Activated CD8-positive, alpha-beta T cell treated with anti-CD3 and anti-CD28 coated beads for 36 hours (primary cell): Measurements from ENCODE around the gene HAUS5. TPM values are rescaled to one million over a fixed set of nuclear protein-coding genes. Genes with fewer than 3 reads are reported as not detected.
"Not testable (repeated sequence)": the region's sequence is repeated elsewhere in the genome, so short reads cannot be mapped to it uniquely, and the experiment has no call there.

ENCODE experiments used
- ATAC-seq: fragments of 200-7000 bp; cut with Tn5 transposase; one replicate; pipeline ENCODE4 v1.10.0; 2021; ENCODE audit warnings: mild to moderate bottlenecking, moderate library complexity
- CTCF ChIA-PET: fragments of 350-600 bp; sonication (Branson Sonifier 250); formaldehyde crosslinking; loops from one replicate; lab custom pipeline; 2021; ENCODE audit warnings: antibody characterized with exemption; lab: Charles Lee
- POLR2A ChIA-PET: fragments of 350-600 bp; sonication (Branson Sonifier 250); formaldehyde crosslinking; loops from one replicate; lab custom pipeline; 2021; ENCODE audit warnings: antibody characterized with exemption; lab: Charles Lee
- DNase-seq: peaks from one replicate; pipeline ENCODE4 v3.0.0-alpha.2; 2020
- H3K27ac Mint-ChIP-seq: one replicate; pipeline ENCODE4 v1.8.0; 2021; ENCODE audit warnings: mild to moderate bottlenecking, mixed read lengths
- H3K27me3 Mint-ChIP-seq: one replicate; pipeline ENCODE4 v1.8.0; 2021; ENCODE audit warnings: mixed read lengths
- H3K36me3 Mint-ChIP-seq: one replicate; pipeline ENCODE4 v1.8.0; 2021; ENCODE audit warnings: low read depth, mixed read lengths
- H3K4me1 Mint-ChIP-seq: one replicate; pipeline ENCODE4 v1.8.0; 2021; ENCODE audit warnings: low read depth, mixed read lengths
- H3K4me3 Mint-ChIP-seq: one replicate; pipeline ENCODE4 v1.8.0; 2021; ENCODE audit warnings: mild to moderate bottlenecking, moderate library complexity, mixed read lengths
- H3K9me3 Mint-ChIP-seq: one replicate; pipeline ENCODE4 v1.8.0; 2021; ENCODE audit warnings: mixed read lengths
- CTCF ChIP-seq: fragments of 200-600 bp; IDR thresholded peaks from one replicate; pipeline ENCODE4 v1.8.0; 2022; ENCODE audit warnings: antibody characterized with exemption, mild to moderate bottlenecking
- intact Hi-C: fragments of 100-400 bp; cut with micrococcal nuclease; formaldehyde crosslinking; loops from one replicate; pipeline ENCODE4 v1.10.0; 2022
- total RNA-seq, 2 experiments: library from RNA; stranded (reverse); gene quantifications; one replicate each; pipeline ENCODE4 v1.2.3, GENCODE V29; 2021

The HAUS5 gene
- total RNA-seq, 2 experiments from 2014 or later: 38.3 to 40.0 TPM

GRCh38 chr19:35582760-35583159 is 29.8 kb upstream of the HAUS5 start:
- ChIA-PET POLR2A (no interaction called here), CTCF (interaction anchor here (0.6 kb wide), 1 partner anchor 67 kb away, joined by 3 read pairs; no protein-coding TSS in a partner anchor)
- TF ChIP-seq CTCF: no peak
- no peaks in the 10 kb centered on the region for H3K4me1 Mint-ChIP-seq
- no peak for DNase-seq
- ATAC-seq: no peak
- no peak overlapping the region for H3K4me3 Mint-ChIP-seq
- intact Hi-C loops: no loop called here
- H3K36me3 Mint-ChIP-seq: no peaks in the 10 kb centered on the region
- peaks cover 1% of the 10 kb centered on the region for H3K9me3 Mint-ChIP-seq
- H3K27me3 Mint-ChIP-seq: peaks cover 12% of the 10 kb centered on the region
- no peak overlapping the region for H3K27ac Mint-ChIP-seq

- peak; percentile 70 for ATAC-seq
- CTCF ChIA-PET: no interaction called here
These were observed 26.7 kb upstream of the HAUS5 start, which contains the start of gene PMIS2 for GRCh38 chr19:35585848-35586247. Gene PMIS2, plus strand, starts transcription at chr19:35586173. Its CDS starts 87 bp downstream, at chr19:35586260.

GRCh38 chr19:35587321-35587720 is 25.2 kb upstream of the HAUS5 start:
- H3K27ac Mint-ChIP-seq: no peak overlapping the region
- H3K9me3 Mint-ChIP-seq: no peaks in the 10 kb centered on the region
- no peaks in the 10 kb centered on the region for H3K4me1 Mint-ChIP-seq
- peaks cover 11% of the 10 kb centered on the region for H3K27me3 Mint-ChIP-seq
- H3K36me3 Mint-ChIP-seq: no peaks in the 10 kb centered on the region
- ATAC-seq (no peak), DNase-seq (no peak)
- ChIA-PET POLR2A (interaction anchor here (1.0 kb wide), 1 partner anchor 37 kb away, joined by 4 read pairs; no protein-coding TSS in a partner anchor), CTCF (interaction anchor here (1.4 to 1.9 kb wide), 3 partner anchors 9 to 77 kb away, joined by 5 to 8 read pairs (median 6); no protein-coding TSS in a partner anchor)
- H3K4me3 Mint-ChIP-seq: no peak overlapping the region
- TF ChIP-seq CTCF: no peak
- intact Hi-C loops: no loop called here

More at GRCh38 chr19:35585848-35586247, 26.7 kb upstream of the HAUS5 start, which contains the start of gene PMIS2:
- POLR2A ChIA-PET: no interaction called here
- intact Hi-C loops: no loop called here
- Mint-ChIP-seq H3K9me3 (no peaks in the 10 kb centered on the region), H3K4me3 (no peak within 1 kb of the TSS), H3K27me3 (peaks cover 11% of the 10 kb centered on the region), H3K36me3 (no peaks in the 10 kb centered on the region), H3K4me1 (no peaks in the 10 kb centered on the region), H3K27ac (no peak within 1 kb of the TSS)
- TF ChIP-seq CTCF: no peak
- DNase-seq: peak; percentile 49

- ATAC-seq: no peak
- peaks cover 10% of the 10 kb centered on the region for H3K27me3 Mint-ChIP-seq
- TF ChIP-seq CTCF: no peak
- H3K4me3 Mint-ChIP-seq: no peak overlapping the region
- no peak for DNase-seq
- POLR2A ChIA-PET: interaction anchor here (1.5 kb wide), 1 partner anchor 37 kb away, joined by 3 read pairs; the partner anchor contains the start of gene RBM42
- no peak overlapping the region for H3K27ac Mint-ChIP-seq
- H3K4me1 Mint-ChIP-seq: no peaks in the 10 kb centered on the region
- no peaks in the 10 kb centered on the region for H3K9me3 Mint-ChIP-seq
- no peaks in the 10 kb centered on the region for H3K36me3 Mint-ChIP-seq
- intact Hi-C loops: no loop called here
- CTCF ChIA-PET: interaction anchor here (1.0 to 4.1 kb wide), 3 partner anchors 9 to 42 kb away, joined by 3 to 36 read pairs (median 4); no protein-coding TSS in a partner anchor
These were observed 21.7 kb upstream of the HAUS5 start for GRCh38 chr19:35590875-35591274.

- H3K27me3 Mint-ChIP-seq: peaks cover 7% of the 10 kb centered on the region
- peak; percentile 54 for ATAC-seq
- ChIA-PET POLR2A (interaction anchor here (0.6 to 1.5 kb wide), 2 partner anchors 36 to 130 kb away, joined by 3 to 4 read pairs; partner anchors contain the start of gene RBM42), CTCF (interaction anchor here (0.7 to 4.1 kb wide), 19 partner anchors 9 to 240 kb away, joined by 3 to 36 read pairs (median 4); no protein-coding TSS in a partner anchor)
- intact Hi-C loops: loop anchor here (2.0 kb wide), 1 partner anchor 81 kb away; no protein-coding TSS in a partner anchor
- DNase-seq: peak; percentile 55
- no peaks in the 10 kb centered on the region for H3K36me3 Mint-ChIP-seq
- peak; percentile 73 for TF ChIP-seq CTCF
- no peak overlapping the region for H3K27ac Mint-ChIP-seq
- peaks cover 5% of the 10 kb centered on the region for H3K4me1 Mint-ChIP-seq
- no peak overlapping the region for H3K4me3 Mint-ChIP-seq
- H3K9me3 Mint-ChIP-seq: no peaks in the 10 kb centered on the region
These were observed 20.3 kb upstream of the HAUS5 start for GRCh38 chr19:35592226-35592625.

- H3K27ac Mint-ChIP-seq, H3K4me1 Mint-ChIP-seq, intact Hi-C loops, H3K4me3 Mint-ChIP-seq, POLR2A ChIA-PET, H3K27me3 Mint-ChIP-seq, H3K9me3 Mint-ChIP-seq, ATAC-seq, DNase-seq, H3K36me3 Mint-ChIP-seq: not testable (repeated sequence)
- CTCF ChIA-PET: interaction anchor here (0.7 kb wide), 1 partner anchor 269 kb away, joined by 4 read pairs; no protein-coding TSS in a partner anchor
These were observed 17.5 kb upstream of the HAUS5 start for GRCh38 chr19:35595026-35595425.
